K562 (cell line): Measurements from ENCODE around the gene RPL28. TPM values are rescaled to one million over a fixed set of nuclear protein-coding genes. Genes with fewer than 3 reads are reported as not detected.

Source experiments
- ATAC-seq: fragments of 200-7000 bp; cut with Tn5 transposase; 3 replicates; pipeline ENCODE4 v1.9.1; 2020; ENCODE audit warnings: moderate library complexity
- BruUV-seq: library from RNA; stranded (reverse); fragments of 400-500 nt; replicated peaks from 2 replicates; lab custom pipeline; 2021; lab: Mats Ljungman, UMichigan
- CTCF ChIA-PET: fragments of 300-600 bp; formaldehyde crosslinking; extraction: SDS; loops from one replicate; lab custom pipeline; 2021; ENCODE audit warnings: low intra/inter-chr PET ratio; lab: Yijun Ruan, JAX
- POLR2A ChIA-PET: fragments of 300-600, 350-650 bp; sonication (Branson Sonifier 250); formaldehyde crosslinking; extraction: SDS; loops from one replicate; lab custom pipeline; 2021; ENCODE audit warnings: antibody characterized with exemption, inconsistent platforms; lab: Yijun Ruan, JAX
- DNase-seq, 4 experiments: peaks; one replicate each; pipeline versions ENCODE4 v3.0.0 to v3.0.0-alpha.2; 2011 to 2018; ENCODE audit warnings: low spot score in 3 of 4, mixed read lengths in 3 of 4; ENCODE audit errors: extremely low read depth in 1 of 4
- FAIRE-seq: peaks from 2 replicates; lab custom pipeline; 2011; peaks lifted over from hg19 to GRCh38; lab: Jason Lieb, UNC
- H2AFZ ChIP-seq: 2 replicates; pipeline ENCODE4 v1.6.0; 2011; ENCODE audit warnings: low read depth, low read length, control low read depth, inconsistent platforms
- H3K27ac ChIP-seq: fragments of 200-600 bp; 3 replicates; pipeline ENCODE4 v1.8.0; 2011; ENCODE audit warnings: low read depth, mild to moderate bottlenecking, control low read depth, inconsistent platforms, low read length, moderate library complexity, mixed read lengths; ENCODE audit errors: extremely low read depth
- H3K27me3 ChIP-seq, 2 experiments: fragments of 300-600 bp in 1 of 2; 2 replicates in 1 of 2; 3 replicates in 1 of 2; pipeline versions ENCODE4 v1.6.0 to v1.8.0; 2011; ENCODE audit warnings: inconsistent platforms in 2 of 2, low read length in 2 of 2, mild to moderate bottlenecking in 1 of 2, mixed read lengths in 1 of 2, moderate library complexity in 1 of 2; ENCODE audit not compliant: control insufficient read depth in 2 of 2, insufficient read depth in 2 of 2
- H3K36me3 ChIP-seq: fragments of 300-600 bp; 3 replicates; pipeline ENCODE4 v1.8.0; 2011; ENCODE audit warnings: mild to moderate bottlenecking, low read length, inconsistent platforms; ENCODE audit not compliant: control insufficient read depth, insufficient read depth
- H3K4me1 ChIP-seq, 2 experiments: fragments of 200-600 bp in 1 of 2; replicated peaks in 1 of 2; 2 replicates in 1 of 2; 3 replicates in 1 of 2; pipeline versions ENCODE4 v1.5.1 to v1.8.0; 2011; ENCODE audit warnings: inconsistent platforms in 2 of 2, low read length in 2 of 2, mild to moderate bottlenecking in 1 of 2, mixed read lengths in 1 of 2, moderate library complexity in 1 of 2; ENCODE audit not compliant: control insufficient read depth in 2 of 2, insufficient read depth in 2 of 2
- H3K4me2 ChIP-seq: 2 replicates; pipeline ENCODE4 v1.6.1; 2011; ENCODE audit warnings: low read length, control low read depth, inconsistent platforms, mixed read lengths; ENCODE audit not compliant: insufficient read depth
- H3K4me3 ChIP-seq: fragments of 200-600 bp; sonication (generic), shearing (Covaris generic); 2 replicates; pipeline ENCODE4 v1.5.1; 2016; ENCODE audit warnings: control low read depth, inconsistent platforms
- H3K79me2 ChIP-seq: fragments of 200-600 bp; 3 replicates; pipeline ENCODE4 v1.8.0; 2011; ENCODE audit warnings: low read length, inconsistent platforms; ENCODE audit not compliant: control insufficient read depth, insufficient read depth
- H3K9ac ChIP-seq, 2 experiments: 2 replicates each; pipeline versions ENCODE4 v1.6.0 to v1.6.1; 2011; ENCODE audit warnings: low read depth in 2 of 2, low read length in 2 of 2, control low read depth in 1 of 2, inconsistent platforms in 1 of 2, mild to moderate bottlenecking in 1 of 2, mixed read lengths in 1 of 2; ENCODE audit not compliant: insufficient read depth in 1 of 2
- H3K9me1 ChIP-seq: one replicate; pipeline ENCODE4 v1.6.0; 2011; ENCODE audit warnings: inconsistent platforms, mild to moderate bottlenecking, low read length, moderate library complexity; ENCODE audit not compliant: control insufficient read depth, insufficient read depth
- H3K9me3 ChIP-seq: replicated peaks from 2 replicates; pipeline ENCODE4 v1.5.1; 2011; ENCODE audit warnings: low read depth, low read length, inconsistent platforms; ENCODE audit not compliant: control insufficient read depth, insufficient read depth
- H4K20me1 ChIP-seq: replicated peaks from 2 replicates; pipeline ENCODE4 v1.6.1; 2011; ENCODE audit warnings: low read length, inconsistent platforms, mixed read lengths; ENCODE audit not compliant: control insufficient read depth, insufficient read depth
- ELK1 ChIP-seq: sonication (generic); formaldehyde crosslinking; IDR thresholded peaks from 2 replicates; pipeline ENCODE4 v1.8.1; 2022; ENCODE audit warnings: missing genetic modification reagents
- GATAD2B ChIP-seq: fragments of 450-650 bp; IDR thresholded peaks from 2 replicates; pipeline ENCODE4 v1.6.1; 2017; ENCODE audit warnings: mild to moderate bottlenecking, borderline replicate concordance
- MYNN ChIP-seq, 2 experiments: sonication (generic); formaldehyde crosslinking in 1 of 2; IDR thresholded peaks; 2 replicates each; pipeline versions ENCODE4 v1.5.0 to v1.6.1; 2016 to 2020; ENCODE audit warnings: antibody characterized with exemption in 1 of 2, missing genetic modification reagents in 1 of 2
- POLR2A ChIP-seq: fragments of 450-650 bp; conservative IDR thresholded peaks from 2 replicates; pipeline ENCODE4 v1.6.1; 2016
- POLR2AphosphoS5 ChIP-seq: IDR thresholded peaks from 2 replicates; pipeline ENCODE4 v1.6.1; 2011; ENCODE audit warnings: mild to moderate bottlenecking, low read depth, low read length, moderate library complexity; ENCODE audit not compliant: control insufficient read depth, insufficient read depth
- POLR2B ChIP-seq: fragments of 450-650 bp; IDR thresholded peaks from 2 replicates; pipeline ENCODE4 v1.6.1; 2018; ENCODE audit warnings: low read depth; ENCODE audit not compliant: partially characterized antibody
- POLR2G ChIP-seq: fragments of 200-400 bp; formaldehyde crosslinking; IDR thresholded peaks from 2 replicates; pipeline ENCODE4 v1.6.1; 2017; ENCODE audit warnings: low read depth, mild to moderate bottlenecking, antibody characterized with exemption, low read length, moderate library complexity
- RBFOX2 ChIP-seq: fragments of 200-400 bp; formaldehyde crosslinking; IDR thresholded peaks from 2 replicates; pipeline ENCODE4 v1.6.1; 2017; ENCODE audit warnings: low read depth, mild to moderate bottlenecking, low read length, moderate library complexity
- SUPT5H ChIP-seq: fragments of 450-650 bp; IDR thresholded peaks from 2 replicates; pipeline ENCODE4 v1.6.1; 2016
- WGBS: fragments of 100-300 bp; shearing (Covaris generic); methylation state at CpG from one replicate; pipeline ENCODE4 v1.1.6; 2016; ENCODE audit warnings: low coverage, mixed read lengths; ENCODE audit not compliant: insufficient coverage; ENCODE audit errors: missing lambda C conversion rate; 5-methylcytosine and 5-hydroxymethylcytosine counted together
- in situ Hi-C: fragments of 300-500 bp; cut with MboI; formaldehyde crosslinking; loops from 4 replicates; pipeline ENCODE4 v1.15.0; 2018; ENCODE audit warnings: inconsistent platforms, mixed read lengths
- intact Hi-C: fragments of 100-400 bp; cut with micrococcal nuclease; formaldehyde crosslinking; loops from 2 replicates; pipeline ENCODE4 v1.14.2; 2022
- polyA plus RNA-seq, 8 experiments: library from polyadenylated mRNA; depleted of rRNA in 4 of 8; stranded (reverse) in 5 of 8; unstranded in 3 of 8; fragments of >200 nt; fragmentation: Nextera tagmentation in 2 of 8; fragmentation: Illumina TruSeq in 1 of 8; extraction: Ambion mirVana in 2 of 8; extraction: Trizol in 1 of 8; gene quantifications; 2 replicates each; pipeline versions ENCODE4 v1.2.1 to v1.2.3, GENCODE V29; 2011 to 2014; ENCODE audit warnings: inconsistent platforms in 1 of 8, missing spikeins in 1 of 8
- total RNA-seq, 7 experiments: library from RNA; depleted of rRNA in 6 of 7; stranded (reverse); fragments of >200 nt in 6 of 7; fragmentation: Illumina TruSeq in 2 of 7; extraction: Trizol in 2 of 7; gene quantifications; 2 replicates each; pipeline versions ENCODE4 v1.2.1 to v1.2.3, GENCODE V29; 2011 to 2021; ENCODE audit warnings: low replicate concordance in 1 of 7

The RPL28 gene
- total and polyA plus RNA-seq, 9 of the 15 experiments (the other 6 are each of a cell fraction or from before 2014, with no cell fraction given): 124 to 3,106 (median 622) TPM

- Histone ChIP-seq H3K27me3 (no peaks in the 10 kb centered on the region), H3K4me3 (no peak overlapping the region), H4K20me1 (peaks cover 54% of the 10 kb centered on the region), H3K9me1 (peaks cover 19% of the 10 kb centered on the region), H3K27ac (peak overlapping the region; percentile 20; the same call in 1 of the 3 replicates), H3K9ac (peak overlapping the region; percentile 13 to 98; a peak in 3 of 4 replicates), H3K79me2 (peaks cover 48% of the 10 kb centered on the region), H3K9me3 (no peaks in the 10 kb centered on the region), H3K4me1 (peaks cover 47 to 65% of the 10 kb centered on the region in 2 experiments), H3K4me2 (peak overlapping the region; percentile 94), H2AFZ (no peak overlapping the region), H3K36me3 (peaks cover 55% of the 10 kb centered on the region)
- TF ChIP-seq GATAD2B (no peak), POLR2A (peak; percentile 50), ELK1 (CRISPR knock-in tag) (no peak), POLR2B (peak; percentile 49), SUPT5H (peak; percentile 34; the same call in 1 of the 2 replicates), POLR2AphosphoS5 (peak; percentile 48; the same call in 1 of the 2 replicates), RBFOX2 (peak; percentile 43), MYNN (IDR thresholded peaks at IDR 0.05) (peak; percentile 70; the same call in 1 of the 2 replicates), MYNN (CRISPR knock-in tag; IDR thresholded peaks at IDR 0.05) (no peak), POLR2G (0 out of 2 replicates have a peak, but pooled peaks have one; percentile 12)
- intact Hi-C loops (loop anchor here (5.0 kb wide), 2 partner anchors 63 to 87 kb away; no protein-coding TSS in a partner anchor), in situ Hi-C loops (no loop called here)
- WGBS: 80% methylated on average over 21 of the region's 21 CpGs
- CTCF ChIA-PET: no interaction called here
- DNase-seq (no peak), FAIRE-seq (no peak), ATAC-seq (no peak)
- POLR2A ChIA-PET: interaction anchor here (0.6 to 12.9 kb wide), 9 partner anchors 9 to 506 kb away, joined by 3 to 195 read pairs (median 4); partner anchors contain the start of gene UBE2S
- BruUV-seq: no TSS peak
These were observed 3.9 kb downstream of the RPL28 start for GRCh38 chr19:55389386-55390317.
